ENCODE results near the gene RUFY1.

RUFY1 gene

DNA sequence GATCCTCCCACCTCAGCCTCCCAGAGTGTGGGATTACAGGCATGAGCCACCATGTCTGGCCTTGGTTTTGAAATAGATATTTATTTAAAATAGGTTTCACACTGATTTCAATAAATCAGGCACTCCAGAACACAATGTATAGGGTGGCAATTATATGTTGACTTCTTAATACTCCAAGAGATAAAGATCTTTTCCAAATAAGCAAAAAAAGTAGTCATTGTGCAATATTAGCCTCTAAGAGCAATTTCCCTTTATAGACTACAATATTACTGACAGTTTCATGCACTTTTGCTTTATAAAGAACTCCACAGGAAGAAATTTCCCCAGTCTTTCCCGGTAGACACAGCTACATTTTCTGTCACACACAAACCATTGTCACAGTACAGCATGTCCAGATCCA is 23.4 kb upstream of the RUFY1 start:
- DNase-seq (ENCODE audit: low read depth, low spot score) = no peak
- ChIA-PET POLR2A (no interaction called here), CTCF (no interaction called here)

DNA sequence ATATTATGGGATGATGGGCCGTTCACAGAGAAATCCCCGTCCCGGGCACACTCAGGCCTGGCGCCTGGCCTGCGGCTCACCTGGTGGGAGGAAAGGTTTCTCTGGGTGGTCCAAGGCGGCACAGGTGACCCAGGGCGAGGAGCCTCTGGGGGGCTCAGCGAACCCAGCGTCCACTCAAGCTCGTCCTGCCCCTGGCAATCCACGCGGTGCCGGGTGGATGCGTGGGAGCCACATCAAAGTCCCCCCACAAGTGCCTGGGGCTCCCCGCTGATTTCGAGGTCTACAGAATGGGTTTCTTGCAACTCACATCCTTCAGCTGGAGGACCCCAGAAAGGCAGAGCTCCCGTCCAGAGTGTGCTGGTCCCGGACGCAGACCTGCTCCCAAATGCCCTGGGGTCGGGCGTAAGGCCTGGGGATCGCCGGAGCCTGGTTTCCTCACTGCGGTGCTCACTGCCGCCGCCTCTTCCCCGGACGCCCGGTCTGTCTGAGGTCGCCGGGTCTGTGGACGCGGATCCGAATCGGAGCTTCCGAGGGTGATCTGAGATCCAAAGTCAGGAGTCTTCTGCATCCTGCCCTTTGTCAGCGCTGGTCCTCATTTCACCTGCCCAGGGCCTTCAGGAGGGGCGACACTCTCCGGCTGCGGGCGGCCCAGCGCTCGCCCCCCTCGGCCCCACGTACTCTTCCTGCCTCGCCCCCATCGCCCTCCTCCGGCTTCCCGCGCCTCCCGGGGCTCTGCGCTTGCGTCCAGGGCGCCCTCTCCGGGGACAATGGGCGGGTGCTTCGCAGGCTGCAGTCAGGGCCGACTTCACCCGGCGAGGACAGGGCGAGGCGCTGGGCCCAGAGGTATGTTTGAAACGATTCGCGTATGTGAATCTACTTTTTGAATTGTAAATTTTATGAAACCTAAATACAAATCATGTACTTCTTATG is 20.0 kb upstream of the RUFY1 start:
- H3K4me3 ChIP-seq (ENCODE audit: low read depth, low read length) = peak overlapping the region; percentile 43
- CTCF ChIA-PET = interaction anchor here (1.0 kb wide), 1 partner anchor 363 kb away, joined by 3 read pairs; no protein-coding TSS in a partner anchor
- TF ChIP-seq, protein P1, sequence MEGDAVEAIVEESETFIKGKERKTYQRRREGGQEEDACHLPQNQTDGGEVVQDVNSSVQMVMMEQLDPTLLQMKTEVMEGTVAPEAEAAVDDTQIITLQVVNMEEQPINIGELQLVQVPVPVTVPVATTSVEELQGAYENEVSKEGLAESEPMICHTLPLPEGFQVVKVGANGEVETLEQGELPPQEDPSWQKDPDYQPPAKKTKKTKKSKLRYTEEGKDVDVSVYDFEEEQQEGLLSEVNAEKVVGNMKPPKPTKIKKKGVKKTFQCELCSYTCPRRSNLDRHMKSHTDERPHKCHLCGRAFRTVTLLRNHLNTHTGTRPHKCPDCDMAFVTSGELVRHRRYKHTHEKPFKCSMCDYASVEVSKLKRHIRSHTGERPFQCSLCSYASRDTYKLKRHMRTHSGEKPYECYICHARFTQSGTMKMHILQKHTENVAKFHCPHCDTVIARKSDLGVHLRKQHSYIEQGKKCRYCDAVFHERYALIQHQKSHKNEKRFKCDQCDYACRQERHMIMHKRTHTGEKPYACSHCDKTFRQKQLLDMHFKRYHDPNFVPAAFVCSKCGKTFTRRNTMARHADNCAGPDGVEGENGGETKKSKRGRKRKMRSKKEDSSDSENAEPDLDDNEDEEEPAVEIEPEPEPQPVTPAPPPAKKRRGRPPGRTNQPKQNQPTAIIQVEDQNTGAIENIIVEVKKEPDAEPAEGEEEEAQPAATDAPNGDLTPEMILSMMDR (IDR thresholded peaks at IDR 0.05; ENCODE audit: insufficient read depth, low read length, missing control alignments) = peak; percentile 33

More for the DNA sequence above, 23.4 kb upstream of the RUFY1 start:
- H3K4me3 ChIP-seq (ENCODE audit: low read depth, low read length) = no peak overlapping the region
- TF ChIP-seq, protein P1 (IDR thresholded peaks at IDR 0.05; ENCODE audit: insufficient read depth, low read length, missing control alignments) = no peak

DNA sequence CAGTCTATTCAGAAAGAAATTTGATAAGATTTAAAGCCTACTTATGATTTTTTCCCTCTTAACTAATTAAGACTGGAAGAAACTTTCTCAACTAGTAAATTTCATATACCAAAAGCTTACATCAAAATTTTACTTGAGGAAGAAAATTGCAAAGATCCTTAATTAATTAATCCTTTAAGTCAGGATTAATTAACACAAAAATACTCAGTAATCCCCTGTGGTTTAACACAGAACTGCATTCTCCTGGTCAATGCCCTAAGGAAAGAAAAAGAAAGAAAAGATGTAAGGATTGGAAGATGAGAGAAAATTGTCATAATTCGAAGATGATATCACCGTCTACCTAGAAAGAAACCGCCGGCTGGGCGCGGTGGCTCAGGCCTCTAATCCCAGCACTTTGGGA is 17.3 kb upstream of the RUFY1 start:
- H3K4me3 ChIP-seq (ENCODE audit: low read depth, low read length) = no peak overlapping the region
- ChIA-PET POLR2A (no interaction called here), CTCF (no interaction called here)

More for the DNA sequence above, 20.0 kb upstream of the RUFY1 start:
- DNase-seq (ENCODE audit: low read depth, low spot score) = no peak
- POLR2A ChIA-PET = no interaction called here

DNA sequence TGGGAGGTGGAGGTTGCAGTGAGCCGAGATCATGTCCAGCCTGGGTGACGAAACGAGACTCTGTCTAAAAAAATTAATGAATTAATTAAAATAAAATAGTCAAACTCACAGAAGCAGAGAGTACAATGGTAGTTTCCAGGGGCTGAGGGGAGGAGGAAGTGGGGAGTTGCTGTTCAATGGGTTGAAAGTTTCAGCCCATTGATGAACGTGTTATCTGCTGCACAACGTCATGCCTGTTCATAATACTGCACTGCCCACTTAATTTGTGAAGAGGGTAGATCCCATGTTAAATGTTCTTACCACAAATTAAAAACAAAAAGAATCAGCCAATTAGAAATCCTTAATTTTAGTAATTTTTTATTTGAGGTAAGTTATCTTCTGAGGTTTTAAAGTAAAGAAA is 16.4 kb upstream of the RUFY1 start:
- CTCF ChIA-PET = no interaction called here
- TF ChIP-seq, protein P1 (IDR thresholded peaks at IDR 0.05; ENCODE audit: insufficient read depth, low read length, missing control alignments) = no peak
- no peak overlapping the region for H3K4me3 ChIP-seq (ENCODE audit: low read depth, low read length)
- DNase-seq (ENCODE audit: low read depth, low spot score) = no peak
- POLR2A ChIA-PET = no interaction called here

More for the DNA sequence above, 17.3 kb upstream of the RUFY1 start:
- TF ChIP-seq, protein P1 (IDR thresholded peaks at IDR 0.05; ENCODE audit: insufficient read depth, low read length, missing control alignments) = no peak
- DNase-seq (ENCODE audit: low read depth, low spot score) = no peak

DNA sequence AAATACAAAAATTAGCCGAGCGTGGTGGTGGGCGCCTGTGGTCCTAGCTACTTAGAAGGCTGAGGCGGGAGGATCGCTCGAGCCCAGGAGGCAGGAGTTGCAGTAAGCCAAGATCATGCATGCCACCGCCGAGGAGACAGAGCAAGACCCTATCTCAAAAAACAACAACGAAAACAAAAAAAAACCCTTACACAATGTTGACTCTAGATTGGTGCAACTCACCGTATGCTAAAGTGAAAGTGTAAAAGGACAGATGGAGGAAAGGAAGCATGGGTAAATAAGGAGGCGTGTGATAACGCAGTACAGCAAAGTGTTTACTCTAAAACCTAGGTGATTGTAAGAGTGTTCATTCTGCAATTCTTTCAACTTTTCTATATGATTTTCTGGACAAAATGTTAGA is 15.9 kb upstream of the RUFY1 start:
- ChIA-PET CTCF (no interaction called here), POLR2A (no interaction called here)
- TF ChIP-seq, protein P1 (IDR thresholded peaks at IDR 0.05; ENCODE audit: insufficient read depth, low read length, missing control alignments) = no peak
- H3K4me3 ChIP-seq (ENCODE audit: low read depth, low read length) = no peak overlapping the region
- DNase-seq (ENCODE audit: low read depth, low spot score) = no peak

DNA sequence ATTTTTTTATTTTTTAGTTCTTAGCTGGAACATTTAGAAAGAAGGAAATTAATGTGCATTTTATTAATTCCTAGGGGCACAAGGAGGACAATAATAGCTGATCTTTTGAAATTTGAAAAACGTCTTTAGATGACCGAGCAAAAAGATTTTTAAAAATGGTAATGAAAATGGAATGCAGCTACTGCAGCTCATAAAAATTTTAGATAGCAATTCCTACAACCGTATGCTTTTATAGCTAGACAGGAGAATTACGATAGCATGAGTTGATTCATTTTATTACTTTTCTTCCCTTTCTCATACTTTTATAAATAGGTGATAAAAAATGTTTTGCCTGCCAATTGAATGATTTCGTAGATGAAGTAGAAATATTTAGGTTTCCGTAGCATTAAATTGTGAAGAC is 13.7 kb upstream of the RUFY1 start:
- POLR2A ChIA-PET = no interaction called here
- DNase-seq (ENCODE audit: low read depth, low spot score) = no peak
- CTCF ChIA-PET = no interaction called here
- TF ChIP-seq, protein P1 (IDR thresholded peaks at IDR 0.05; ENCODE audit: insufficient read depth, low read length, missing control alignments) = no peak
- H3K4me3 ChIP-seq (ENCODE audit: low read depth, low read length) = no peak overlapping the region

Data from AG04449 (cell line).